SIG-M5 (cell line): ENCODE data around the gene SMIM5.
A peak's percentile ranks its signal among the peaks of the same experiment; 100 is the strongest.
"Not testable (repeated sequence)": the region's sequence is repeated elsewhere in the genome, so short reads cannot be mapped to it uniquely, and the experiment has no call there.

ENCODE experiments used
- DNase-seq: peaks from one replicate; lab custom pipeline; 2025; lab: John Stamatoyannopoulos, UW

SMIM5 gene, protein sequence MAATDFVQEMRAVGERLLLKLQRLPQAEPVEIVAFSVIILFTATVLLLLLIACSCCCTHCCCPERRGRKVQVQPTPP

DNA sequence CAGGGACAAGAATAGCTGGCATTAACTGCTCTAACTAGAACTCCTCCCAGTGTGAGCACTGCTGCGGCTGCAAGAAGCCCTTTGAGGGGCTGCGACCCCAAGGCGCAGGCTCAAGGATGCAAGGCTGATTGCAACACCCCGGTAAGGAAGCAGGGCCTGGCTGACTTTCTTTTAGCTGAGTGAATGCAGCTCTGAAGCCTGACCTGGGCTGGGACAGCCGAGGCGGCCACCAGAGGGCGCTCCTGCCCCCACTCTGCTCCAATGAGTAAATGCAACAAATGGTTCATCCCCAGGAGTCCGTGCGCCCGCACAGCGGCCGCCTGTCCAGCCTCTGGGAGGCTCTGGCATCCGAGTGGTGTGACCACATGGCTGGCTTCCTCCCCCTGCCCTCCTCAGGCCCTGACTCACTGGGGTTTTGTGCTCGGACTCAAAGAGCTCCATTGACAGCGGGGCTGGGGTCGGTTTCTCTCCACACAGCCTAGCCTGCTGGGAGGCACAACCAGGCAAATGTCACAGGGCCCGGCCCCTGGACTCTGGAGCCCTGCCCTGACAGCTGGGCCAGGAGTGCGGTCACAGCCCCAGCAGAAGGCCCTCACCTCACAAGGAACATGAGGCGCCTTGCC, at the start of gene SMIM5:
SMIM5 (plus strand) TSS at position 572 of the 623 bp plus-strand sequence. CDS start 6,768 bp downstream, outside the sequence.
- DNase-seq: peak; percentile 60

DNA sequence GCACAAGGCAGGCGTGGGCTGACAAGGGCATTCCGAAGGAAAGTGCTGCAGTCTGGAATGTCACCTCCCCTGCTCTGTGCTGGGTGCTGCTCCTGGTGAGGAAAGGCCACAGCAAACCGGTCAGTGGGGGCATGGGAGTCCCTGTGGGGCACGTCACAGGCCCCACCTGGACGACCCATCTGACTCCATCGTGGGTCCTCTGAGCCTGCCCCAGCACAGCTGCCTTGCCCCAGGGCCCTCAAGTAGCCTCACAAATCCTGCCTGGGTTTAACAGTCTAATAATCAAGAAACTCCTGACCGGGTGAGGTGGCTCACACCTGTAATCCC, 48.4 kb upstream of the SMIM5 start:
- no peak for DNase-seq

DNA sequence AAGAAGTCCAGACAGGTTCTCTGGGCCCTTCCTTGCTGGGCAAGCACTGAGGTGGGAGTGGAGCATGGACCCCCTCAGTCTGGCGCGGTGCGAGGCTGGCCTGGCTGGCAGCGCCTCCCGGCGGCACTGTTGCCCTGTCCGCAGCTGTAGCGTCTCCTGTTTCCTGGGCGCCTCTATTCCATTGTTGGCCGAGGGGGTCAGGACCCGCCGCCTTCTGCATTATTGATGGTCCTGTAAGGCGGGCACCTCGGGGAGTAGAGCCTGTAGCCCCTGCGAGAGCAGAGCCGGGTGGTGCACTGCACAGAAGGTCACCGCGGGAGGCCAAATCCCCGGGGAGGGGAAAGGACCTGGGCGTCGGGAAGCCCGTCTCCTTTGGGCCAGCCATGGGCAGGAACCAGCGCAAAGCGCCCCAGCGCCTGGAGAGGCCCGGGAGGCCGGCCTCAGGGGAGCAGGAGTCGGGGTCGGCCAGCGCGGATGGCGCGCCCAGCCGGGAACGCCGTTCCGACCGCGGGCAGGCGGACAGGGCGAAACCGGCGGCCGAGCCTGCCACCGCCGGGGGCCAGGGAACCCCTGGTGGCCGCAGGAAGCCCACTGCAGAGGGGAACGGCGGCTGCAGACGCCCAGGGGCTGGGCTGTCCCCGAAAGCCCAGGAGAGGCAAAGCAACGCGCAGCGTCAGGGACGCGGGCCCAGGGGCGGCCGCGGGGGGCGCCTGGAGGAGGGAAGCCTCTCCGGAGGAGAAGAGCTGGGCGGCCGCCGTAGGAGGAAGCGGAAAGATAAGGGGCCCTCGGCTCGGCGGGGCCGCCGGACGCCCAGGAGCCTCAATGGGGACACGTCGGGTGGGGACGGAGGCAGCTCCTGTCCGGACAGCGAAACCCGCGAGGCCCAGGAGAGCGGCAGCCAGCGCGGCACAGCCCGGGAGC, 45.3 kb upstream of the SMIM5 start, which contains the start of gene MYO15B:
MYO15B (plus strand) TSS at position 126 of the 921 bp plus-strand sequence; CDS start at position 384, 258 bp downstream.
- DNase-seq: no peak

DNA sequence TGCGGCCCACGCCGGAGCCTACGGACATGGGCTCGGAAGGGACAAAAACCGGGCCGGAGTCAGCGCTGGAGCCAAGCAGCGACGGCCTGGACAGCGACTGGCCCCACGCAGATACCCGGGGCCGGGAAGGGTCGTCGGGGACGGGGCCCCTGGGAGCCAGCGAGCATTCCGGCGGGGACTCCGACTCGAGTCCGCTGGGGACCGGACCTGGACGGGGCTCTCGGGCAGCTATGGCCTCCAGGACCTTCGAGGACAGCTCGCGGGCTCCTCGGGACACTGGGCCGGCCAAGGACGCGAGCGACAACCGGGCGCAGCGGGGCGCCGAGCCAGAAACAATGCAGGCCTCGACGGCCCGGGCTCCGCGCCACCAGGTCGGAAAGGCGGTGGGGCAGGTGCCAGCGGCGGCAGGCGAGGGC, 44.6 kb upstream of the SMIM5 start:
- DNase-seq: no peak

DNA sequence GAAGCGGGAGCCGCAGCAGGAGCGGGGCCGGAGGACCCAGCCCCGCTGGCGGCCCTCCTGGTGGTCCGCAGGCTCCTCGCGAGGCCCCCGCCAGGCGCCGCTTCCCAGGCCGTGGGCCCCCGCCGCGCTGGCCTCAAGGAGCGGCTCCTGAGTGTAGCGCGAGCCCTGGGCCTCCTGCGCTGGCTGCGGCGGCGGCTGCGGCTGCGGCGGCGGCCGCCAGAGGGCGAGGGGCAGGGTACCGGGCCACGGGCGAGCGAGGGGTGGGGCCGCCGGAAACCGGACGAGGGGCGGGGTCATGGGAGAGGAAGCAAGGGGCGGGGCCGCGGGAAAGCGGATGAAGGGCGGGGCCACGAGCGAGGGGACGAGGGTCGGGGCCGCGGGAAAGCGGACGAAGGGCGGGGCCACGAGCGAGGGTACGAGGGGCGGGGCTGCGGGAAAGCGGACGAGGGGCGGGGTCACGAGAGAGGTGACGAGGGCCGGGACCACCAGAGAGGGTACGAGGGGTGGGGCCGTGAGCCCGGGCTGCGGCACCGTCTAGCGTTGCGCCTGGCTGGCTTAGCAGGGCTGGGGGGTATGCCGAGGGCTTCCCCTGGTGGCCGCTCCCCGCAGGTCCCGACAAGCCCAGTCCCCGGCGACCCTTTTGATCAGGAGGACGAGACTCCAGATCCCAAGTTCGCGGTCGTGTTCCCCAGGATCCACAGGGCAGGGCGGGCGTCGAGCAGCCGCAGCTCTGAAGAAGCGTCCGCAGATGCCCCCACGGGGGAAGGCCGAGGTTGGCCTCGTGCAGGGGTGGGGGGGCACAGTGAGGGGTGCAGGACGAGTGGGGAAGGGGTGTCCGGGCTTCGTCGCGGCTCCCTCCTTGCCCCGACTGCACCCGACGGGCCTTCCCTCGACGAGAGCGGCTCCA, 44.0 kb upstream of the SMIM5 start:
- no peak for DNase-seq

DNA sequence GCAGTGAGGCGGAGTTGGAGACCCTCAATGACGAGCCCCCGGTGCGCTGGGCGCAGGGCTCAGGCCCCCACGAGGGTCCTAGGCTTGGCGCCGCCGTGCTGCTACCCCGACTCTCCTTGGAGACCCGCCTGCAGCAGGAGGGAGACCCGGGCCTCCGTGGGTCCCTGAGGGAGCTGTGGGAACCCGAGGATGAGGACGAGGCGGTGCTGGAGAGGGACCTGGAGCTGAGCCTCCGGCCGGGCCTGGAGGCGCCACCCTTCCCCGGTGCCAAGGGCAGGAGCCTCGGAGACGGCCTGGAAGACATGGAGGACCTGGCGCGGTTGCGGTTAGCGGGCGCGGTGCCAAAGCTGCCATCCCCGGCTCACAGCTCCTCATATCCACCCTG, 43.3 kb upstream of the SMIM5 start:
- DNase-seq: no peak

DNA sequence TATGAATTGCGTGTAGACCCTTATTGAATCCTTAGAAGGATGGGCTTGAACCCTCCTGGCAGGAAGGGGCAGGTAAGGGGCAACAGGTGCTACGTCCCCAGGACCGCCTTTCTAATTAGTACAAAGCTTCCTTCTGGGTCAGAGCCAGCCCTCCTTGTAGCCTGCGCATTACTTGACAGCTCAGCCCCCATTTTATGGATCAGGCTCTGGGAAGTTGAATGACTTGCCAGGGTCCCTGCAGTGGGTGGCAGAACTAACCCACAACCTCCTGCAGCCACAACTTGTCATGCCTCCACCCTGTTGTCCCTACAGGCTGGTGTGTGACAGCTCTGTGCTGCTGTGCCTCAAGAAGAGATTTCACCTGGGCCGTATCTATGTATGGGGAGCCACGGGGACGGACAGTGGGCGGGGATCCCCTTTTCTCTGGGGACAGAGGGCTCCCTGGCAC, 42.9 kb upstream of the SMIM5 start:
- DNase-seq: no peak

DNA sequence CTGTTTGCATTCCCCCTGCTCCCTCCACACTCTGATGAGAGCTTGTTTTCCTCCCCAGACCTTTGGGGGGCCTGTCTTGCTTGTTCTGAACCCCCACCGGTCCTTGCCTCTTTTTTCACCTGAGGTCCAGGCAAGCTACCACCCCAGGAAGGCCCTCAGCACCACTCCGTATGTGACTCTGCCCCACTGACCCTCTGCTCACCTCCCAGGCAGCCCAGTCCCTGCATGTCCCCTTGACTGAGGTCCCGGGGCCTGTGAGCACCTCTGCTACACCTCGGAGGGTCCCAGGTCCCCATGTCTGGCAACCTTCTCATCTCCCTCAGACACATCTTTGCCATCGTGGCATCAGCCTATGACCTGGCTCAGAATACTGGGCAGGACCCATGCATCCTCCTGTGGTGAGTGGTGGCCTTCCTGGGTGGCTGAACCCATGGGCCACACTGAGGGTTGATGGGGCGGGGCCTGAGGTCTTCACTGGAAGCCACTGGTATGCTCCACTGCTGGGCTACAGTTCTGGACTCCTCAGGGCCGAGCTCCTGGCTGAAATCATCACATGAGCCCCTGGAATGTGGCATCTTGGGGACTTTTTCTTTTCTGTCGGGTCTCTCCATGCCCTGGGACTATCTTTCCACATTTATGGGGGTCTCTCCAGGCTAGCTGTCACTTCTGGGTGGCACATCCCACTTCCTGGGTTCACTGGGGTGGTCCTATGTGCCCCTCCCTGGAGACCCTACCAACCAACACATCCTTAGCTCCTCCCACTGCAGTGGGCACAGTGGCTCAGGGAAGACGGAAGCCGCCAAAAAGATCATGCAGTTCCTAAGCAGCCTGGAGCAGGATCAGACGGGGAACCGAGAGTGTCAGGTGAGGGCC, 42.1 kb upstream of the SMIM5 start:
- no peak for DNase-seq

DNA sequence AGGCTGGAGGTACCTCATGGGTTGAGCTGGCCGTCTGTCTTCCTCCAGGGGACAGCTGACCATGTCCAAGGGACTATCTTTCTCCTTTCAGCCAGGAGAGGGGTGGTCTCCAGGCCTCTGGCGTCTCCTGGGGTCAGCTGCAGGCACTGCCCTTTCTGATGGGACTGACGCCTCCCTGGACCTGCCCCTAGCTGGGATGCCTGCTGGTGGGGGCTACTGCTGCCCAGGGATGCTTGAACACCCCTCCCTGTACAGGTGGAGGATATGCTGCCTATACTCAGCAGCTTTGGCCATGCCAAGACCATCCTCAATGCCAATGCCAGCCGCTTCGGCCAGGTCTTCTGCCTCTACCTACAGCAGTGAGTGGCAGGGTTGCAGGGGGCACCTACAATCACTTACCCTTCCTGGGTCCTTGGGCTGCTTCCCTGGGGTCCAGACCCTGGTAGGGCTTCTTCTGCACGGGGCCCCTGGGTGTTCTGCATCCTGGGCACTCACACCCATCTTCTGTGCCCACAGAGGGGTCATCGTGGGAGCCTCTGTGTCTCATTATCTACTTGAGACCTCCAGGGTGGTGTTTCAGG, 41.4 kb upstream of the SMIM5 start:
- no peak for DNase-seq

DNA sequence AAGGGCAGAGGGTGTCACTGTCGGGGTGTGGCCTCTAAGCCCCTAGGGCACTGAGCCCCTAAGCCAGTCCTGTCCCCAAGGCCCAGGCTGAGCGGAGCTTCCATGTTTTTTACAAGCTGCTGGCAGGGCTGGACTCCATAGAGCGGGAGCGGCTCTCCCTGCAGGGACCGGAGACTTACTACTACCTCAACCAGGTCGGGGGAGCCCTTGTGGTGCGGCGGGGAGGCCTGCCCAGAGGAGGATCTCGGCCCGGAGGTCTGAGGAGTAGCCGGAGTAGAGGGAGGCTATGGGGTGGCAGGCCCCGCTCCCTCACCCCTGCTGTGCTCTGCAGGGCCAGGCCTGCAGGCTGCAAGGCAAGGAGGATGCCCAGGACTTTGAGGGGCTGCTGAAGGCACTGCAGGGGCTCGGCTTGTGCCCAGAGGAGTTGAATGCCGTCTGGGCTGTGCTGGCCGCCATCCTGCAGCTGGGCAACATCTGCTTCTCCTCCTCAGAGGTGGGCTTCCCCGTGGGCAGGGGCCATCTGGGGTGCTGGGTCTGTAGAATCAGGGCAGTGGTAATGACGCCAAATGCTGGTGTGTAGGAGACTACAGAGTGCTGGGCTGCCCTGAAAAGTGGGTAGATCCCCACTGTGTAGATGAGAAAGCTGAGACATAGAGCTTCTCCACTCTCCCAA, 40.8 kb upstream of the SMIM5 start:
- DNase-seq: no peak

DNA sequence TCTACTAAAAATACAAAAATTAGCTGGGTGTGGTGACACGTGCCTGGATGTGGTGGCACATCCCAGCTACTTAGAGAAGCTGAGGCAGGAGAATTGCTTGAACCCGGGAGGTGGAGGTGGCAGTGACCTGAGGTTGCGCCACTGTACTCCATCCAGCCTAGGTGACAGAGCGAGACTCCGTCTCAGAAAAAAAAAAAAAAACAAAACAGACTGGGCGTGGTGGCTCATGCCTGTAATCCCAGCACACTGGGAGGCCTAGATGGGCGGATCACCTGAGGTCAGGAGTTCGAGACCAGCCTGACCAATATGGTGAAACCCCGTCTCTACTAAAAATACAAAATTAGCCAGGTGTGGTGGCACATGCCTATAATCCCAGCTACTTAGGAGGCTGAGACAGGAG, 39.8 kb upstream of the SMIM5 start:
- DNase-seq: not testable (repeated sequence)

DNA sequence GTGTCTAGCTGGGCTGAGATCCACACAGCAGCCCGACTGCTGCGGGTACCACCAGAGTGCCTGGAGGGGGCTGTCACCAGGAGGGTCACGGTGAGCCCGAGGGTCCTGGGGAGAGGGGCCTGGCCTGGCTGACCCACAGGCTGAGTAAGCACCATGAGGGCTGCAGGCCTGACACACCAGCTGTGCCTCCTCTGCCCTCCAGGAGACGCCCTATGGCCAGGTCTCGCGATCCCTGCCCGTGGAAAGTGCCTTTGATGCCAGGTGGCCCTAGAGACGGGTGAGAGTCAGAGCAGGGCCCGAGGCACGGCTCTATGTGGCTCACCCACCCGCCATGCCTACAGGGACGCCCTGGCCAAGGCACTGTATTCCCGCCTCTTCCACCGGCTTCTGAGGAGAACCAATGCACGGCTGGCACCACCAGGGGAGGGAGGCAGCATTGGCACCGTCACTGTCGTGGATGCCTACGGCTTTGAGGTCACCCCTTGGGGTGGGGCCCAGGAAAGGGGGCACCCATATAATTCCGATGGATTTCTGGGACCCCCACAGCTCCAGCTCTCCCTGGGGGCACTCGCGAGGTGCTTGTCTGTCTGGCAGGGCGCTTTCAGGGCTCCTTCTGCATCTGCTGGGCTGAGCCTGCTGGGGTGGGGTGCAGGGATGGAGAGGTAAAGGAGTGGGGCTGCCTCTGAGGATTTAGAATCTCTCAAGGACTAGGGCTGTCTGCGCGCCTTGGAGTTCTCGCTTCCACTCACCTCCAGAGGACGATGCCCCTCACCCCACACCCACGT, 38.5 kb upstream of the SMIM5 start:
- DNase-seq: no peak

DNA sequence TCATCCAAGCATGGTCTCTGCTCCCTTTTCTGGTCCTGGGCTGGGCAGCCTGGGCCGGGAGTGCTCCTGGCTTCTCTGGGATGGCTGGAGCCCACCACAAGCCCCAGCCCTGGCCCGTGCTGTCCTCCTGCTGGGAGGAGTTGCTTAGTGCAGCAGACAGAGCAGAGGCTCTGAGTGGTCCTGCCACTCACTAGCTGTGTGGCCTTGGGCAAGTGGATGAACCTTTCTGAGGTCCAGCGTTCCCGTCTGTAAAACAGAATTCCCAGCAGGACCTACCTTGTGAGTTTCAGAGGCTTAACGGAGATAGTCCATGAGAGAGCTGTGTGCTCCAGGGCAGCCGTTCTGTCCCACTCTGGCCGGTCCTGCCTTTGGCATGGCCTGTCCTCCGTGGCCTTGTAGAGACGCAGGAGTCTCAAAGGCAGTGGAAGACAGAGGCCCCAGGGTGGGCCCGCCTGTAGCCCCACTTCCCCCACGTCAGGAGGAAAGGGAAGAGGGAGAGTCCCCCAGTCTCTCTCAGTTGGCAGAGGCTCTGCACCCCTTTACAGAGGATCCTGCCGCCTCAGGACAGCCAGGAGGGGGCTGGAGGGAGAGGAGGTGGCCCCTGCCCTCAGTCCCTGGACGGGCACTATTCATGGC, 37.8 kb upstream of the SMIM5 start:
- DNase-seq: no peak

DNA sequence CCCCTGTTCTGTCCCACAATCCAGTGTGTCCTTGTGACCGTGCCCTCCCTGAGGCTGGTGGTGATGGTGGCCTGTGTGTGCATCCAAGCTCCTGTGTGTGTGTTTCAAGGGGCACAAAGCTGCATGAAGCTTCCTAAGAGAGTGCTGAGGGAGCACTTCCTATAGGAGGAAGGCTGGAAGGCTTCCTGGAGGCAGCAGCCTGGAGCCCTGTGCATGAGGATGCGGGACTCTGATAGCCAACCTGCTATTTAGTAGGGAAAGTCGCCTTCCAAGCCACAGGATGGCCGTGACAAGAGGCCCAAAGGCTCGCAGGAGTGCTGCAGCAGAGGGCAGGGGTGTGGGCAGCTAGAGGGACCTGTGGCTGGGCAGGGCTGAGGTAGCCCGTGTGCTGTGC, 37.3 kb upstream of the SMIM5 start:
- DNase-seq: no peak

DNA sequence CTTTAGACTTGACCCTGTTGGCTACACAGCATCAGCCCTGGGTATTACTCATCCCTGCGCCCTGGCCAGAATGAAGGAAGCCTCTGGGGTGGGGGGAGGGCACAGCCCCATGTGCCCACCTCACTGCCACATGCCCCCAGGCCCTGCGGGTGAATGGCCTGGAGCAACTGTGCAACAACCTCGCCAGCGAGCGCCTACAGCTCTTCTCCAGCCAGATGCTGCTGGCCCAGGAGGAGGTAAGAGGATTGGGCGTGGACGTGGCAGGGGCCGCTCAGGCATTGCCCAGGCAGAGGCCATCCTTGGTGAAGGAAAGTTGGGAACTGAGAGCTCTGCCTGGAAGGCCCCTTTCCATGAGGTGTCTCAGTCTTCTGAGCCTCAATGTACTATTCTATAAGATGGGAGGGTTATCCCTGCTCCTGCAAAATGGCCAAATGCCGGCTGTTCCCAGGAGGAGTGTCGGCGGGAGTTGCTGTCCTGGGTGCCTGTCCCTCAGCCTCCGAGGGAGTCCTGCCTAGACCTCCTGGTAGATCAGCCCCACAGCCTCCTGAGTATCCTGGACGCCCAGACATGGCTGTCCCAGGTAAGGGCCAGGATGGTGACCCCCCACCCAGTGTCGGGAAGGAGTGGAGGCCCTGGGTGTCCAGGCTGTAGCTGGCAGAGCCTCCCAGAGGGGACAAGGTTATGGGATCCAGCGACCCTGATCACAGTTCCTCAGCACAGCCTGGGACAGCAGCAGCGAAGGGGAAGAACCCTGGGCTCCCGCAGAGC, 36.7 kb upstream of the SMIM5 start:
- DNase-seq: no peak

DNA sequence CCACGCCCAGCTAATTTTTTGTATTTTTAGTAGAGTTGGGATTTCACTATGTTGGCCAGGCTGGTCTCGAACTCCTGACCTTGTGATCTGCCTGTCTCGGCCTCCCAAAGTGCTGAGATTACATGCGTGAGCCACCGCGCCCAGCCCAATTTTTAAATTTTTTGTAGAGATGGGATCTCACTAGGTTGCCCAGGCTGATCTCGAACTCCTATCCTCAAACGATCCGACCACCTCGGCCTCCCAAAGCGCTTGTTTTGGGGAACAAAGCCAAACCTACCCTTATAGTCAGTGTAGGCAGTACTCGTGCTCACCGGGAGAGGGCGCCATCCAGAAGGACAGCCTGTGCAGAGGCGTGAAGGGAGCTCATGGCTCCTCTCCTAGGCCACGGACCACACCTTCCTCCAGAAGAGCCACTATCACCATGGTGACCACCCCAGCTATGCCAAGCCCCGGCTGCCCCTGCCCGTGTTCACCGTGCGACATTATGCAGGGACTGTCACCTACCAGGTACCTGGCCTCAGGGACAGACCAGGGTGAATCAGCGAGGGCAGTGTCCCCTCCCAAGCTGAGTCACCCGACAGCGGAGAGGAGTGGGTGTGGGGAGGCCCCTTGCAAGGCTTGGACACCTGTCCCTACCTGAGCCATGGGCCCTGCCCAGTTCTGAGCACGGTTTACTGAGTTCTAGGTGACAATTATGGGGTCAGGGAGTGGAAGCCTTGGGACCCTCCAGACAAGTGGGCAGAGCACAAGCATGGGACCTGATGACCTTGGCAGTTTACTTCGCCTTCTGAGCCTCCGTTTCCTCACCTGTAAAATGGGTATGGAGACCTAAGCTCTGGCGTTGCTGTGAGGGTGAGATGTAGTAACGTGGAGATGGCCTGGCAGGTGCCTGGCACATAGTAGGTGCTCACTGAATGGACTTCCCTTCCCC, 31.9 kb upstream of the SMIM5 start:
- no peak for DNase-seq

DNA sequence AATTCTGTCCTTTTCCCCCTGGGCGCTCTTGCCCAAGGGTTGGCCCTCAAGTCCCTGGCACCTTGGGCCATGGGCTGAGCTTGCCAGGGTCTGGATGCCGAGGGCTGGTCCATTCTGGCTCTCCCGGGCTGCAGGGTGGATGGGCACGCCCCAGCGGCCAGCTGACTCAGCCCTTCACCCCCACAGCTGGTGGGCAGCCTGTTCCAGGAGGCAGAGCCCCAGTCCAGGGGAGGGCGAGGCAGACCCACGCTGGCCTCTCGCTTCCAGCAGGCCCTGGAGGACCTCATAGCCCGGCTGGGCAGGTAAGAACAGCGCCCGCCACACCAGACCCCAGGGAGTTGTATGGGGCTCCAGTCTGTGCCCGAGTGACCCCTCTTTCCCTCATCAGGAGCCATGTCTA, 30.6 kb upstream of the SMIM5 start:
- DNase-seq: no peak
